Testis (tissue), 2 donors: Measurements from ENCODE around the gene PEA15.

ENCODE experiments used
- CTCF ChIP-seq, 3 experiments: fragments of 450-650 bp in 2 of 3; fragments of 200-600 bp in 1 of 3; sonication (generic) in 1 of 3; IDR thresholded peaks; one replicate each; pipeline ENCODE4 v1.5.1; 2016 to 2019; ENCODE audit warnings: antibody characterized with exemption in 3 of 3, mild to moderate bottlenecking in 2 of 3, moderate library complexity in 1 of 3
- POLR2A ChIP-seq: fragments of 450-650 bp; IDR thresholded peaks from one replicate; pipeline ENCODE4 v1.6.1; 2017; ENCODE audit warnings: antibody characterized with exemption, mild to moderate bottlenecking, moderate library complexity

- TF ChIP-seq CTCF (IDR thresholded peaks at IDR 0.05) (no peak), POLR2A (no peak)
Measured at GRCh38 chr1:160167056-160167455, 38.1 kb upstream of the PEA15 start.
